ENCODE data around the gene TMEM170B. TPM values are rescaled to one million over a fixed set of nuclear protein-coding genes. Genes with fewer than 3 reads are reported as not detected.

The TMEM170B gene, protein sequence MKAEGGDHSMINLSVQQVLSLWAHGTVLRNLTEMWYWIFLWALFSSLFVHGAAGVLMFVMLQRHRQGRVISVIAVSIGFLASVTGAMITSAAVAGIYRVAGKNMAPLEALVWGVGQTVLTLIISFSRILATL
- total RNA-seq (0.27 TPM), polyA plus RNA-seq (under 1 TPM in 3 of 4 donors, not detected in 1; 0.06 to 0.26 (median 0.16) TPM)

GRCh38 chr6:11537229-11538051 lies at the start of gene TMEM170B:
TSS of gene TMEM170B (plus strand) at chr6:11537749. CDS start at chr6:11538278, 529 bp downstream.
- peak within 1 kb of the TSS; percentile 70 to 79 (median 76) for H3K27ac Mint-ChIP-seq
- H3K36me3 ChIP-seq (ENCODE audit: control insufficient read depth, insufficient read depth, low read length), result no peaks in the 10 kb centered on the region
- H3K27me3 Mint-ChIP-seq, result peaks cover 61% of the 10 kb centered on the region
- H3K4me1 Mint-ChIP-seq, result peaks cover 4 to 16% (median 8%) of the 10 kb centered on the region in 4 donors
- H3K36me3 Mint-ChIP-seq, result no peaks in the 10 kb centered on the region
- H3K4me1 ChIP-seq (ENCODE audit: control insufficient read depth, insufficient read depth, low read length, poor library complexity, severe bottlenecking), result peaks cover 17% of the 10 kb centered on the region
- H3K4me3 ChIP-seq (ENCODE audit: low read depth, low read length), result peak within 1 kb of the TSS; percentile 79
- no peaks in the 10 kb centered on the region for H3K9me3 ChIP-seq (ENCODE audit: control insufficient read depth in 2 of 2, low read length in 2 of 2)
- DNase-seq (peak; percentile 88 to 95 (median 92)), ATAC-seq (ENCODE audit: low read depth in 2 of 2) (peak; percentile 94 to 95)
- H3K27me3 ChIP-seq (ENCODE audit: control insufficient read depth, insufficient read depth, low read length), result peaks cover 23% of the 10 kb centered on the region
- H3K4me3 Mint-ChIP-seq, result peak within 1 kb of the TSS; percentile 87 to 97 (median 90)
- H3K27ac ChIP-seq (ENCODE audit: insufficient read depth, low read length, poor library complexity, severe bottlenecking), result peak within 1 kb of the TSS; percentile 51
- H3K9me3 Mint-ChIP-seq, result peaks cover 0 to 2% (median 0%) of the 10 kb centered on the region in 7 donors

DNA sequence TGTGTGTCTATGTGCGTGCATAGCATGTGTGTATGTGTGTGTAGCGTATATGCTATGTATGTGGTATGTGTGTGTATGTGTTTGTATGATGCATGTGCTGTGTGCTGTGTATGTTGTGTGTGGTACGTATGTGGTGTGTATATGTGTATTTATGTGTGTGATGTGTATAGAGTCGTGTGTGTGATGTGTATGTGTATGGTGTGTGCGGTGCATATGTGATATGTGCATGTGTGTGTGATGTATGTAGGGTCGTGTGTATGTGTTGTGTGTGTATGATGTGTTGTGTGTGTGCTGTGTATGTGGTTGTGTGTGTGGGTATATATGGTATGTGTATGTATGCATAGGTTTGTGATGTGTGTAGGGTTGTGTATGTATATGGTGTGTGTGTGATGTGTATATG lies 46.6 kb upstream of the TMEM170B start:
- no peaks in the 10 kb centered on the region for H3K27me3 Mint-ChIP-seq

DNA sequence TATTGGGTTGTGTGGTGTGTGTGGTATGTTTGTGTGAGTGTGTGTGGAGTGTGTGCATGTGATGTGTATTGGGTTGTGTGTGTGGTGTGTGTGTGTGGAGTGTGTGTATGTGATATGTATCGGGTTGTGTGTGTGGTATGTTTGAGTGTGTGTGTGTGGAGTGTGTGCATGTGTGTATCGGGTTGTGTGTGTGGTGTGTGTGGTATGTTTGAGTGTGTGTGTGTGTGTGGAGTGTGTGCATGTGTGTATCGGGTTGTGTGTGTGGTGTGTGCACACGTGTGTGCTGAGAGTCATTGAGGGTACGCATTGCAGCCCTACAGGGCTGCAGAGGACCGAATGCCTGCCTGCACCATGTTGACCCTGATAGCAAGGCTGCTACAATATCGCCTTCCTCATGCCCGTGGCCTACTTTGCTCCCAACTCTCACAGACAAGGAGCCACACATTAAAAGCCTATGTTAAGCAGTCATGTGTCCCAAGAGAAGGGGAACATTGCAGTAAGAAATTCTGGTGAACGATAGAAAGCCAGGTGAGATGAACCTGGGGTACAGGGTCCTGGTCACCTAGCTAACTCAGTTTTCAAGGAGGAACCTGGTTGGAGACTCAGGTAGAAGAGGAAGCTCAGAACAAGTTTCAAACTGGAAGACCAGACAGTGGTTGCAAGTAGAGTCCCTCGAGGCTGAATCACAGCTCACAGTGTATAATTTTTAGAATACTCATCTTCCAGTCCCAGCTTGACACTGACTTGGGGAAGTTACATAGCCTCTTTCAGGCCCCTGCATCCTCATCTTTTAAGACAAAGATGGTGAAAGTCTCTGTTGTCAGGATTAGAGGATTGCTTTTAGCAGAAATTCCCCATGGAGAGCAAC lies 45.7 kb upstream of the TMEM170B start:
- peaks cover 0 to 5% (median 0%) of the 10 kb centered on the region in 4 donors for H3K4me1 Mint-ChIP-seq
- ATAC-seq (ENCODE audit: low read depth in 2 of 2), result no peak
- Histone ChIP-seq H3K4me3 (ENCODE audit: low read depth, low read length) (no peak overlapping the region), H3K27me3 (ENCODE audit: control insufficient read depth, insufficient read depth, low read length) (no peaks in the 10 kb centered on the region), H3K27ac (ENCODE audit: insufficient read depth, low read length, poor library complexity, severe bottlenecking) (no peak overlapping the region), H3K4me1 (ENCODE audit: control insufficient read depth, insufficient read depth, low read length, poor library complexity, severe bottlenecking) (no peaks in the 10 kb centered on the region), H3K9me3 (ENCODE audit: control insufficient read depth in 2 of 2, low read length in 2 of 2) (no peaks in the 10 kb centered on the region), H3K36me3 (ENCODE audit: control insufficient read depth, insufficient read depth, low read length) (no peaks in the 10 kb centered on the region)
- no peaks in the 10 kb centered on the region for H3K36me3 Mint-ChIP-seq
- no peak overlapping the region for H3K27ac Mint-ChIP-seq
- no peaks in the 10 kb centered on the region for H3K27me3 Mint-ChIP-seq
- no peaks in the 10 kb centered on the region for H3K9me3 Mint-ChIP-seq
- H3K4me3 Mint-ChIP-seq, result no peak overlapping the region
- DNase-seq, result no peak

More for the DNA sequence above, 46.6 kb upstream of the TMEM170B start:
- peaks cover 0 to under 1% (median 0%) of the 10 kb centered on the region in 4 donors for H3K4me1 Mint-ChIP-seq
- Histone ChIP-seq H3K36me3 (ENCODE audit: control insufficient read depth, insufficient read depth, low read length) (no peaks in the 10 kb centered on the region), H3K27me3 (ENCODE audit: control insufficient read depth, insufficient read depth, low read length) (no peaks in the 10 kb centered on the region), H3K4me3 (ENCODE audit: low read depth, low read length) (no peak overlapping the region), H3K9me3 (ENCODE audit: control insufficient read depth in 2 of 2, low read length in 2 of 2) (no peaks in the 10 kb centered on the region), H3K4me1 (ENCODE audit: control insufficient read depth, insufficient read depth, low read length, poor library complexity, severe bottlenecking) (no peaks in the 10 kb centered on the region), H3K27ac (ENCODE audit: insufficient read depth, low read length, poor library complexity, severe bottlenecking) (no peak overlapping the region)
- H3K27ac Mint-ChIP-seq, result no peak overlapping the region
- ATAC-seq (ENCODE audit: low read depth in 2 of 2) (no peak), DNase-seq (no peak)
- H3K9me3 Mint-ChIP-seq, result no peaks in the 10 kb centered on the region
- H3K4me3 Mint-ChIP-seq, result no peak overlapping the region
- no peaks in the 10 kb centered on the region for H3K36me3 Mint-ChIP-seq

DNA sequence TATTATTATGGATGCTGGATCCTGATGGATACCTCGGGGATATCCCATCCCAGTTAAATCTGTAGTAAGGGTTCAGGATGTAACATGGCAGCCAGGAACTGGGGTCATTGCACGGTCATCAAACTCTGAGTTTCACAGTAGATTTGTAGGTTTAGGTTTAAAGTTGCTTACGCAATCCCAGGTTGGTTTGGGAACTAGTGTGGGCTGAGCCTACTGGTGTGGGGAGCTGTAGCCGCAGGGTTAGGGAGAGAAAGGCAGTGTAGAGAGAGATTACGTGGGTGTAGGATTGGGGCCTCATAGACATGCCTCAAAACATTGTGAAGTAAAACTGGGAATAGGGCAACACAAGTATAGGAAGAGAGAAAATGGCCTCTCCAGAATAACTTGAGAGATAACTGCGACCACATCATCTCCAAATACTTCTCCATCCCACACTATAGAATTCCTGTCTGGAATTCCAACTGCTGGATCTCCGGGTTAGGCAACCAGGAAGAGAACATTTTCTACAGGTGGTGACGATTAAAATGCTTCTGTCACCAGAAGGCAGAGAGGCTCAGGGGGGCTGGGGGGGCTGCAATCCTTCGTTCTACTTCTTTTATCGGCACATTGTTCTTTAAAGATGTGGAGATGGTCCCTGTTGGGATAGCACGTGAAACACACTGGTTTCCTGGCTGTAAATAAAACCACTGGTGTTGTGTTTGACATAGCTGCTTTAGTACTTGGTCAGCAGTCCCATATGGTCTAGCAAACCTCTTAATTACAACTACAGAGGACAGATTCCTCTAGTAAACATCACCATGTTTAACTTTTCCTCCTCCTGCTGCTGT lies 44.9 kb upstream of the TMEM170B start:
- Mint-ChIP-seq H3K9me3 (no peaks in the 10 kb centered on the region), H3K4me1 (peaks cover 0 to 5% (median 0%) of the 10 kb centered on the region in 4 donors), H3K4me3 (no peak overlapping the region), H3K27ac (no peak overlapping the region), H3K27me3 (no peaks in the 10 kb centered on the region), H3K36me3 (no peaks in the 10 kb centered on the region)
- Histone ChIP-seq H3K36me3 (ENCODE audit: control insufficient read depth, insufficient read depth, low read length) (no peaks in the 10 kb centered on the region), H3K4me3 (ENCODE audit: low read depth, low read length) (no peak overlapping the region), H3K27me3 (ENCODE audit: control insufficient read depth, insufficient read depth, low read length) (no peaks in the 10 kb centered on the region), H3K27ac (ENCODE audit: insufficient read depth, low read length, poor library complexity, severe bottlenecking) (no peak overlapping the region), H3K4me1 (ENCODE audit: control insufficient read depth, insufficient read depth, low read length, poor library complexity, severe bottlenecking) (no peaks in the 10 kb centered on the region), H3K9me3 (ENCODE audit: control insufficient read depth in 2 of 2, low read length in 2 of 2) (no peaks in the 10 kb centered on the region)
- DNase-seq (no peak), ATAC-seq (ENCODE audit: low read depth in 2 of 2) (no peak)

GRCh38 chr6:11493974-11494373 lies 43.6 kb upstream of the TMEM170B start:
- H3K9me3 Mint-ChIP-seq, result no peaks in the 10 kb centered on the region
- ATAC-seq (ENCODE audit: low read depth in 2 of 2), result no peak

GRCh38 chr6:11494786-11495564 lies 42.6 kb upstream of the TMEM170B start:
- H3K27ac ChIP-seq (ENCODE audit: insufficient read depth, low read length, poor library complexity, severe bottlenecking), result no peak overlapping the region
- no peaks in the 10 kb centered on the region for H3K4me1 ChIP-seq (ENCODE audit: control insufficient read depth, insufficient read depth, low read length, poor library complexity, severe bottlenecking)
- H3K4me3 Mint-ChIP-seq, result no peak overlapping the region

More at GRCh38 chr6:11493974-11494373, 43.6 kb upstream of the TMEM170B start:
- no peaks in the 10 kb centered on the region for H3K36me3 ChIP-seq (ENCODE audit: control insufficient read depth, insufficient read depth, low read length)
- no peak overlapping the region for H3K27ac ChIP-seq (ENCODE audit: insufficient read depth, low read length, poor library complexity, severe bottlenecking)
- no peak overlapping the region for H3K4me3 ChIP-seq (ENCODE audit: low read depth, low read length)
- no peaks in the 10 kb centered on the region for H3K4me1 ChIP-seq (ENCODE audit: control insufficient read depth, insufficient read depth, low read length, poor library complexity, severe bottlenecking)
- no peaks in the 10 kb centered on the region for H3K27me3 ChIP-seq (ENCODE audit: control insufficient read depth, insufficient read depth, low read length)
- Mint-ChIP-seq H3K4me1 (peaks cover 0 to 5% (median 0%) of the 10 kb centered on the region in 4 donors), H3K27ac (peak overlapping the region in 1 of 3 donors; percentile 16), H3K36me3 (no peaks in the 10 kb centered on the region), H3K4me3 (no peak overlapping the region), H3K27me3 (no peaks in the 10 kb centered on the region)
- no peak for DNase-seq
- no peaks in the 10 kb centered on the region for H3K9me3 ChIP-seq (ENCODE audit: control insufficient read depth in 2 of 2, low read length in 2 of 2)

More at GRCh38 chr6:11494786-11495564, 42.6 kb upstream of the TMEM170B start:
- ATAC-seq (ENCODE audit: low read depth in 2 of 2) (no peak), DNase-seq (no peak)
- Mint-ChIP-seq H3K27me3 (no peaks in the 10 kb centered on the region), H3K4me1 (peaks cover 0 to 5% (median 0%) of the 10 kb centered on the region in 4 donors), H3K36me3 (no peaks in the 10 kb centered on the region), H3K9me3 (no peaks in the 10 kb centered on the region), H3K27ac (no peak overlapping the region)
- Histone ChIP-seq H3K4me3 (ENCODE audit: low read depth, low read length) (no peak overlapping the region), H3K36me3 (ENCODE audit: control insufficient read depth, insufficient read depth, low read length) (no peaks in the 10 kb centered on the region), H3K27me3 (ENCODE audit: control insufficient read depth, insufficient read depth, low read length) (no peaks in the 10 kb centered on the region), H3K9me3 (ENCODE audit: control insufficient read depth in 2 of 2, low read length in 2 of 2) (no peaks in the 10 kb centered on the region)
